Endodermal cell (in vitro differentiated cells): ENCODE measurements around the gene TUFM. TPM values are rescaled to one million over a fixed set of nuclear protein-coding genes. Genes with fewer than 3 reads are reported as not detected.

ENCODE experiments used
- DNase-seq: peaks from one replicate; pipeline ENCODE4 v3.0.0-alpha.2; 2017
- H3K27ac ChIP-seq: 2 replicates; pipeline ENCODE4 v1.5.1; 2013; ENCODE audit warnings: mild to moderate bottlenecking, low read depth, low read length, moderate library complexity
- H3K27me3 ChIP-seq: 2 replicates; pipeline ENCODE4 v1.6.1; 2013; ENCODE audit warnings: mild to moderate bottlenecking, low read length, moderate library complexity; ENCODE audit not compliant: insufficient read depth, control insufficient read depth, poor library complexity, severe bottlenecking
- H3K36me3 ChIP-seq: 2 replicates; pipeline ENCODE4 v1.7.0; 2013; ENCODE audit warnings: mild to moderate bottlenecking, low read length, moderate library complexity; ENCODE audit not compliant: control insufficient read depth, insufficient read depth
- H3K4me1 ChIP-seq: one replicate; pipeline ENCODE4 v1.7.0; 2013; ENCODE audit warnings: low read length; ENCODE audit not compliant: control insufficient read depth, insufficient read depth
- H3K4me3 ChIP-seq: 2 replicates; pipeline ENCODE4 v1.5.1; 2013; ENCODE audit warnings: mild to moderate bottlenecking, low read length, moderate library complexity
- H3K9ac ChIP-seq: 2 replicates; pipeline ENCODE4 v1.6.1; 2013; ENCODE audit warnings: mild to moderate bottlenecking, low read length, moderate library complexity; ENCODE audit not compliant: poor library complexity, severe bottlenecking; ENCODE audit errors: extremely low read depth
- H3K9me3 ChIP-seq: 2 replicates; pipeline ENCODE4 v1.6.1; 2013; ENCODE audit warnings: mild to moderate bottlenecking, low read length, moderate library complexity; ENCODE audit not compliant: control insufficient read depth
- H3K27ac Mint-ChIP-seq: 2 replicates; pipeline ENCODE4 v1.8.0; 2020; ENCODE audit warnings: mixed read lengths
- H3K27me3 Mint-ChIP-seq: 2 replicates; pipeline ENCODE4 v1.8.0; 2021; ENCODE audit warnings: mild to moderate bottlenecking, mixed read lengths; ENCODE audit not compliant: insufficient read depth
- H3K36me3 Mint-ChIP-seq: 2 replicates; pipeline ENCODE4 v1.8.0; 2020; ENCODE audit warnings: low read depth, mixed read lengths
- H3K4me1 Mint-ChIP-seq: 2 replicates; pipeline ENCODE4 v1.8.0; 2020; ENCODE audit warnings: mixed read lengths
- H3K4me3 Mint-ChIP-seq: 2 replicates; pipeline ENCODE4 v1.8.0; 2020; ENCODE audit warnings: mild to moderate bottlenecking, moderate library complexity, mixed read lengths
- H3K9me3 Mint-ChIP-seq: 2 replicates; pipeline ENCODE4 v1.8.0; 2020; ENCODE audit warnings: mild to moderate bottlenecking, mixed read lengths
- CTCF ChIP-seq: fragments of 200-600 bp; sonication (generic); conservative IDR thresholded peaks from 2 replicates; pipeline ENCODE4 v1.5.0; 2021; ENCODE audit warnings: antibody characterized with exemption, mild to moderate bottlenecking
- WGBS, 2 experiments: methylation state at CpG; one replicate each; pipeline versions ENCODE4 v1.1.5 to v1.1.7; 2013; ENCODE audit warnings: missing lambda C conversion rate in 2 of 2, mixed read lengths in 1 of 2; ENCODE audit not compliant: insufficient coverage in 1 of 2, insufficient read length in 1 of 2; 5-methylcytosine and 5-hydroxymethylcytosine counted together
- total RNA-seq, 2 donors: library from RNA; stranded (reverse); fragmentation: NEBNext Ultra II Directional in 1 of 2; extraction: Animal tissue kit (Norgen Biotek cat#: 25700) in 1 of 2; gene quantifications; 2 replicates in 1 of 2; 3 replicates in 1 of 2; pipeline ENCODE4 v1.2.1, GENCODE V29; 2021

The TUFM gene
- total RNA-seq, 2 donors from 2014 or later: 158 to 165 TPM

DNA sequence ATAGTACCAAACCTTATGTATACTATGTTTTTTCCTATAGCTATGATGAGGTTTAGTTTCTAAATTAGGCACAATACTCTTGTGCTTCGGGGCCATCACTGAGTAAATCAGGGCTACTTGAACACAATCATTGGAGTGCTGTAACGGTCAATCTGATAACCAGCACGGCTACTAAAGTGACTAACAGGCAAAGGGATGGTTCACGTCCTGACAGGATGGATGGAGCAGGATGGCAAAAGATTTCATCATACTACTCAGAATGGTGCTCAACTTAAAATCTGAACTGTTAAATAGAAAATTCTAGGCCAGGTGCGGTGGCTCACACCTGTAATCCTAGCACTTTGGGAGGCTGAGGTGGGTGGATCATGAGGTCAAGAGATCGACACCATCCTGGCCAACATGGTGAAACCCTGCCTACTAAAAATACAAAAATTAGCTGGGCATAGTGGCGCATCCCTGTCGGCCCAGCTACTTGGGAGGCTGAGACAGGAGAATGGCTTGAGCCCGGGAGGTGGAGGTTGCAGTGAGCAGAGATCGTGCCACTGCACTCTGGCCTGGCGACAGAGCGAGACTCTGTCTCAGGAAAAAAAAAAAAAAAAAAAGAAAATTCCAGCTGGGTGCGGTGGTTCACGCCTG lies 7.0 kb downstream of the TUFM start:
- H3K36me3 Mint-ChIP-seq: peaks cover 76% of the 10 kb centered on the region
- H3K4me3 Mint-ChIP-seq: no peak overlapping the region
- no peak overlapping the region for H3K27ac Mint-ChIP-seq
- H3K9me3 Mint-ChIP-seq: no peaks in the 10 kb centered on the region
- peaks cover 57% of the 10 kb centered on the region for H3K36me3 ChIP-seq
- TF ChIP-seq CTCF: no peak
- no peaks in the 10 kb centered on the region for H3K9me3 ChIP-seq
- WGBS, 2 experiments: 96 to 99% methylated on average over 11 to 14 of the region's 14 CpGs
- no peak overlapping the region for H3K4me3 ChIP-seq
- H3K27me3 ChIP-seq: no peaks in the 10 kb centered on the region
- H3K9ac ChIP-seq: no peak overlapping the region
- no peaks in the 10 kb centered on the region for H3K4me1 Mint-ChIP-seq
- H3K4me1 ChIP-seq: no peaks in the 10 kb centered on the region
- DNase-seq: no peak
- no peaks in the 10 kb centered on the region for H3K27me3 Mint-ChIP-seq
- no peak overlapping the region for H3K27ac ChIP-seq

GRCh38 chr16:28838558-28838918 lies 7.6 kb downstream of the TUFM start:
- Mint-ChIP-seq H3K27me3 (no peaks in the 10 kb centered on the region), H3K4me3 (no peak overlapping the region), H3K9me3 (no peaks in the 10 kb centered on the region), H3K27ac (no peak overlapping the region), H3K4me1 (no peaks in the 10 kb centered on the region), H3K36me3 (peaks cover 76% of the 10 kb centered on the region)
- no peak for DNase-seq
- no peaks in the 10 kb centered on the region for H3K9me3 ChIP-seq
- no peaks in the 10 kb centered on the region for H3K27me3 ChIP-seq
- 89 to 100% methylated on average over 1 of the region's 1 CpG for WGBS, 2 experiments
- TF ChIP-seq CTCF: no peak
- no peak overlapping the region for H3K4me3 ChIP-seq
- H3K36me3 ChIP-seq: peaks cover 57% of the 10 kb centered on the region
- no peak overlapping the region for H3K9ac ChIP-seq
- no peak overlapping the region for H3K27ac ChIP-seq
- no peaks in the 10 kb centered on the region for H3K4me1 ChIP-seq

- Histone ChIP-seq H3K9ac (no peak overlapping the region), H3K9me3 (no peaks in the 10 kb centered on the region), H3K4me1 (no peaks in the 10 kb centered on the region), H3K36me3 (peaks cover 61% of the 10 kb centered on the region), H3K4me3 (no peak overlapping the region), H3K27me3 (no peaks in the 10 kb centered on the region), H3K27ac (no peak overlapping the region)
- Mint-ChIP-seq H3K27ac (no peak overlapping the region), H3K9me3 (no peaks in the 10 kb centered on the region), H3K27me3 (no peaks in the 10 kb centered on the region), H3K36me3 (peaks cover 76% of the 10 kb centered on the region), H3K4me1 (no peaks in the 10 kb centered on the region), H3K4me3 (no peak overlapping the region)
- DNase-seq: no peak
- 85 to 96% methylated on average over 7 of the region's 7 CpGs for WGBS, 2 experiments
- no peak for TF ChIP-seq CTCF
Measured at GRCh38 chr16:28837672-28838557, 8.2 kb downstream of the TUFM start.
